ENCODE results near the gene ERFE.

DNA sequence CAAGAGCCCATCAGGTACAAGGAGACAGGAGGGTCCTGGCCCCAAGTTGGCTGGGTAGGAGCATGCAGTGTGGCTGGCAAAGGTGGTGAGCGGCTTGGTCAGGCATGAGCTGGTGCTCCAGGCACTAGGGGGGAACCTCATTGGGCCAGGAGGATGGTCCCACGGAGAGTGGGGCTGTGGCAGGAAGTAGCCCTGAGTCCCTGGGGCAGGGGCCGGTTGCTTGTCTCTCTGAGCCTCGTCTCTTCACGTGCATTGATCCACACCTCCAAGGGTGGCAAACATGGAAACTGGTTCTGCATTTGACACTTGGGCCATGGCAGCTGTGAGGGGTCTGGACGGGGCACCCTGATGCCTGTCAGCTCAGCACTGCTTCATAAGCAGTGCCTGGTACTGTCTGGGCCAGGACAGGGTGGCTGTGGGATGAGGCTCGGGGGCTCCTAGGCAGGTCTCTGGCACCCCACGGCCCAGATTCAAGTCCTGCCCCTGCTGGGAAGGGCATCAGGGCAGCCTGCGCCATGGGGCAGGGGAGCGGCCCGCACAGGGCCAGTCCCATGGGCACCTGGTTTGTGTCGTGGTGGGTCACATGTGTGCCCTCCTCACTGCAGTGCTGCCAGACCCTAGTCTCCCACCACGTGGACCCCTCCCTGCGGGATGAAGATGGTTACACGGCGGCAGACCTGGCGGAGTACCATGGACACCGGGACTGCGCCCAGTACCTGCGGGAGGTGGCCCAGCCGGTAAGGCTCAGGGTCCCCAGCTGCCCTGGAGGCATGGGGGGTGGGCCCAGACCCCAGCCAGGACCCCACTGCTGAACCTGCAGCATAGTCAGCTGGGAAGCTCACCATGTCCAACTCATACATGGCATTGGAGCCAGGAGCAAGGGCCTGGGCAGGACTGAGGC lies 42.2 kb upstream of the ERFE start:
- TF ChIP-seq EZH2 (optimal IDR thresholded peaks at IDR 0.05; ENCODE audit: low read depth, low read length): no peak
- no peak for TF ChIP-seq CTCF (IDR thresholded peaks at IDR 0.05; ENCODE audit: low read length)
